Vagina (tissue), 2 donors: ENCODE measurements around the gene URB2. TPM values are rescaled to one million over a fixed set of nuclear protein-coding genes. Genes with fewer than 3 reads are reported as not detected.

ENCODE experiments used
- DNase-seq, 2 donors: peaks; one replicate each; pipeline ENCODE4 v3.0.0-alpha.2; 2017; ENCODE audit errors: extremely low spot score in 2 of 2
- H3K27ac ChIP-seq: fragments of 200-600 bp; sonication (generic); one replicate; pipeline ENCODE4 v1.5.1; 2019
- H3K27me3 ChIP-seq: fragments of 200-600 bp; sonication (generic); one replicate; pipeline ENCODE4 v1.5.1; 2019
- H3K36me3 ChIP-seq, 2 donors: fragments of 200-600 bp; sonication (generic); one replicate each; pipeline ENCODE4 v1.5.1; 2017 to 2019
- H3K4me1 ChIP-seq: fragments of 200-600 bp; sonication (generic); one replicate; pipeline ENCODE4 v1.5.1; 2019
- H3K4me3 ChIP-seq, 2 donors: fragments of 200-600 bp; sonication (generic); 1 replicate in 1 of 2; 2 replicates in 1 of 2; pipeline ENCODE4 v1.5.1; 2016 to 2019
- H3K9me3 ChIP-seq: fragments of 200-600 bp; sonication (generic); one replicate; pipeline ENCODE4 v1.5.1; 2019
- CTCF ChIP-seq, 3 experiments: fragments of 450-650 bp in 2 of 3; fragments of 200-600 bp in 1 of 3; sonication (generic) in 1 of 3; IDR thresholded peaks; one replicate each; pipeline ENCODE4 v1.5.1; 2017 to 2019; ENCODE audit warnings: antibody characterized with exemption in 3 of 3, mild to moderate bottlenecking in 2 of 3, moderate library complexity in 2 of 3
- POLR2A ChIP-seq, 2 donors: fragments of 450-650 bp; IDR thresholded peaks; one replicate each; pipeline ENCODE4 v1.6.1; 2017; ENCODE audit warnings: antibody characterized with exemption in 2 of 2, mild to moderate bottlenecking in 2 of 2, moderate library complexity in 2 of 2
- POLR2AphosphoS5 ChIP-seq, 2 donors: sonication (generic); formaldehyde crosslinking; IDR thresholded peaks; one replicate each; pipeline ENCODE4 v1.9.0; 2017; ENCODE audit warnings: antibody characterized with exemption in 2 of 2, mild to moderate bottlenecking in 2 of 2, low read depth in 1 of 2; ENCODE audit not compliant: insufficient read depth in 1 of 2
- intact Hi-C: fragments of 100-400 bp; cut with DNase I; formaldehyde crosslinking; loops from one replicate; pipeline ENCODE4 v1.15.1; 2023
- total RNA-seq: library from RNA; depleted of rRNA; stranded (reverse); fragments of >200 nt; gene quantifications from one replicate; pipeline ENCODE4 v1.2.3, GENCODE V29; 2016

The URB2 gene
- total RNA-seq, 1 donor from 2014 or later: 9.3 TPM

DNA sequence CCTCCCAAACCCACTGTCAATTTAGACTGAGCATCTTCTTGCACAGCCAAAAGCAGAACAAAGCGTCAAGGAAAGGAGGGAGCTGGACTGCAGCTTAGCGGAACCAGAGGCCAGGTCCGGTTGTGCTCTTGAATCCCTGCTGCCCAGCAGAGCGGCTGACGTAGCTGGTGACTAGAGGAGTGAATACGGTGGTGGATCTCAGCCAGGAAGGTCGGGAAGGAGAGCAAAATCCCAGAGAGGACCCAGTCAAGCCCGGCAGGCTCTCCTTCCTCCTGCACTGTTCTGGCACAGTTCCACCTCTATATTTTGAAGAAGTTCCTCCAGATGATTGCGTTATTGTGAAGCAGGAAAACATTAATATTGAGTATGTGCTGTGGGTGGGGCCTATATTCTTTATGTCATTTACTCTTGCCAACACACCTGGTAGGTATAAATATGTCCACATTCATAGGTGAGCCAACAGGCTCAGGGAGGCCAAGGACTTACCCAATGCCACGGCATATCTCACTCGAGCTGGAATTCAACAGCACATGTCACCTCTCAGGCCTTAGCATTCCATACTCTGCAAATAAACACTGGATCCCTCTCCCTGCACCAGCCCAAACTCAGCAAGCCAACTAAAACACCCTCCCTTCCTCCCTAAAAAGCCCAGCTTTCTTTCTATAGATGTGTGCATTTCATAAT is 43.9 kb upstream of the URB2 start:
- H3K4me3 ChIP-seq: no peak overlapping the region
- H3K27ac ChIP-seq: no peak overlapping the region
- H3K36me3 ChIP-seq: no peaks in the 10 kb centered on the region
- no peak for DNase-seq
- TF ChIP-seq CTCF (IDR thresholded peaks at IDR 0.05) (no peak), POLR2A (IDR thresholded peaks at IDR 0.05) (no peak), POLR2AphosphoS5 (IDR thresholded peaks at IDR 0.05; ENCODE audit: insufficient read depth in 1 of 2, low read depth in 1 of 2) (no peak)
- no peaks in the 10 kb centered on the region for H3K9me3 ChIP-seq
- intact Hi-C loops: no loop called here
- no peaks in the 10 kb centered on the region for H3K27me3 ChIP-seq
- H3K4me1 ChIP-seq: peaks cover 14% of the 10 kb centered on the region

GRCh38 chr1:229582715-229583114 is 43.3 kb upstream of the URB2 start:
- TF ChIP-seq POLR2AphosphoS5 (IDR thresholded peaks at IDR 0.05; ENCODE audit: insufficient read depth in 1 of 2, low read depth in 1 of 2) (no peak), CTCF (IDR thresholded peaks at IDR 0.05) (no peak), POLR2A (IDR thresholded peaks at IDR 0.05) (no peak)
- no peaks in the 10 kb centered on the region for H3K27me3 ChIP-seq
- H3K27ac ChIP-seq: no peak overlapping the region
- H3K9me3 ChIP-seq: no peaks in the 10 kb centered on the region
- no peak overlapping the region for H3K4me3 ChIP-seq
- H3K4me1 ChIP-seq: peaks cover 14% of the 10 kb centered on the region
- intact Hi-C loops: no loop called here
- DNase-seq: no peak
- no peaks in the 10 kb centered on the region for H3K36me3 ChIP-seq

GRCh38 chr1:229585338-229585737 is 40.7 kb upstream of the URB2 start:
- intact Hi-C loops: no loop called here
- Histone ChIP-seq H3K9me3 (no peaks in the 10 kb centered on the region), H3K27me3 (no peaks in the 10 kb centered on the region), H3K27ac (no peak overlapping the region), H3K4me3 (no peak overlapping the region), H3K4me1 (no peaks in the 10 kb centered on the region), H3K36me3 (no peaks in the 10 kb centered on the region)
- DNase-seq: no peak
- no peak for TF ChIP-seq POLR2A (IDR thresholded peaks at IDR 0.05)
- TF ChIP-seq CTCF (IDR thresholded peaks at IDR 0.05): no peak
- no peak for TF ChIP-seq POLR2AphosphoS5 (IDR thresholded peaks at IDR 0.05; ENCODE audit: insufficient read depth in 1 of 2, low read depth in 1 of 2)

DNA sequence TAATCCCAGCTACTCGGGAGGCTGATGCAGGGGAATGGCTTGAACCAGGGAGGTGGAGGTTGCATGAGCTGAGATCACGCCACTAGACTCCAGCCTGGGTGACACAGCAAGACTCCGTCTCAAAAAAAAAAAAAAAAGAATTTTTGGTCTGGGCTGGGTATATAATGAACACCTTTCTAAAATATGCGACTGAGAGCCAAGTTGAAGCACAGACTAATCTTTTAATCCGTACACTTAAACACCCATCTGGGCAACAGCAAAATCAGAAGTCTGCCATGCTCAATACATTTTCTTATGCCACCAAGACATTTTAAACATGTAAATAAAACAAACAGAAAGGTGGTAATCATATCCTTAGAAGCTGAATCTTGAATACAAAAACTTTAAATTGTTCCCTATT is 35.9 kb upstream of the URB2 start:
- no peaks in the 10 kb centered on the region for H3K9me3 ChIP-seq
- no peak for DNase-seq
- intact Hi-C loops: no loop called here
- no peaks in the 10 kb centered on the region for H3K27me3 ChIP-seq
- no peaks in the 10 kb centered on the region for H3K4me1 ChIP-seq
- TF ChIP-seq POLR2AphosphoS5 (IDR thresholded peaks at IDR 0.05; ENCODE audit: insufficient read depth in 1 of 2, low read depth in 1 of 2): no peak
- TF ChIP-seq POLR2A (IDR thresholded peaks at IDR 0.05): no peak
- TF ChIP-seq CTCF (IDR thresholded peaks at IDR 0.05): no peak
- peaks cover 5 to 26% of the 10 kb centered on the region in 2 donors for H3K36me3 ChIP-seq
- no peak overlapping the region for H3K27ac ChIP-seq
- no peak overlapping the region for H3K4me3 ChIP-seq

- H3K36me3 ChIP-seq: peaks cover 5 to 27% of the 10 kb centered on the region in 2 donors
- peaks cover 16% of the 10 kb centered on the region for H3K4me1 ChIP-seq
- TF ChIP-seq POLR2A (IDR thresholded peaks at IDR 0.05): no peak
- no peak for TF ChIP-seq CTCF (IDR thresholded peaks at IDR 0.05)
- no peak for TF ChIP-seq POLR2AphosphoS5 (IDR thresholded peaks at IDR 0.05; ENCODE audit: insufficient read depth in 1 of 2, low read depth in 1 of 2)
- no peak overlapping the region for H3K4me3 ChIP-seq
- H3K9me3 ChIP-seq: no peaks in the 10 kb centered on the region
- H3K27ac ChIP-seq: no peak overlapping the region
- no peaks in the 10 kb centered on the region for H3K27me3 ChIP-seq
- intact Hi-C loops: no loop called here
- no peak for DNase-seq
These were observed 32.2 kb upstream of the URB2 start for GRCh38 chr1:229593800-229594199.
